ENCODE results near the gene ITGAD. TPM values are rescaled to one million over a fixed set of nuclear protein-coding genes. Genes with fewer than 3 reads are reported as not detected.

ITGAD gene
- polyA plus RNA-seq, 3 donors, result 0.04 TPM; not detected in 2

DNA sequence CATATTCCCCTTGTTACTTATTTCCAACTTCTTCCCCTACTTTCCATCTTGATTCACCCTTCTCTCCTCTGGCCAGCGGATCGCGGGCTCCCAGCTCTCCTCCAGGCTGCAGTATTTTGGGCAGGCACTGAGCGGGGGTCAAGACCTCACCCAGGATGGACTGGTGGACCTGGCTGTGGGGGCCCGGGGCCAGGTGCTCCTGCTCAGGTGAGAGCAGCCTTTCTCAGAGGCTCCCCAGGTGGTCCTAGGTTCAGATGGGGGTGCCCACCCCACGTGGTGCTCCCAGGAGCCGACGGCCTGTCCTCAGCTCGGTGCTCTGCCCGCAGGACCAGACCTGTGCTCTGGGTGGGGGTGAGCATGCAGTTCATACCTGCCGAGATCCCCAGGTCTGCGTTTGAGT, 22.1 kb upstream of the ITGAD start:
- Histone ChIP-seq H3K27ac (ENCODE audit: low read depth in 1 of 2, low read length in 2 of 2) (no peak overlapping the region), H4K20me1 (ENCODE audit: insufficient read depth, low read length) (peaks cover 56% of the 10 kb centered on the region), H3K4me3 (replicated peaks in 1 of 3; ENCODE audit: low read depth in 2 of 3, low read length in 3 of 3) (no peak overlapping the region), H3K4me2 (replicated peaks; ENCODE audit: extremely low read depth, low read length, poor library complexity, severe bottlenecking) (no peak overlapping the region), H3K4me1 (ENCODE audit: control insufficient read depth in 1 of 2, insufficient read depth in 2 of 2, low read length in 2 of 2) (peaks cover 27 to 30% of the 10 kb centered on the region in 2 donors), H2AFZ (ENCODE audit: insufficient read depth, low read depth, low read length, poor library complexity, severe bottlenecking) (no peak overlapping the region), H3K9me3 (replicated peaks in 1 of 2; ENCODE audit: control insufficient read depth in 1 of 2, insufficient read depth in 1 of 2, low read length in 2 of 2) (peaks cover 0 to 4% of the 10 kb centered on the region in 2 donors), H3K27me3 (ENCODE audit: control insufficient read depth in 2 of 2, insufficient read depth in 2 of 2, low read length in 2 of 2) (no peaks in the 10 kb centered on the region), H3K79me2 (ENCODE audit: insufficient read depth, low read length) (no peaks in the 10 kb centered on the region), H3K9ac (ENCODE audit: insufficient read depth, low read length, poor library complexity, severe bottlenecking) (no peak overlapping the region), H3K36me3 (replicated peaks in 1 of 2; ENCODE audit: control insufficient read depth in 1 of 2, insufficient read depth in 2 of 2, low read length in 2 of 2) (peaks cover 57 to 69% of the 10 kb centered on the region in 2 donors)
- 97% methylated on average over 7 of the region's 12 CpGs for WGBS (ENCODE audit: insufficient coverage)
- H3K27me3 Mint-ChIP-seq (ENCODE audit: low read depth in 3 of 3), result peaks cover 0 to 2% (median 0%) of the 10 kb centered on the region in 3 donors
- intact Hi-C loops (cut with micrococcal nuclease), result loop anchor here in 1 of 2 donors (10.0 kb wide), 1 partner anchor 46 kb away; no protein-coding TSS in a partner anchor
- peaks cover 73 to 78% of the 10 kb centered on the region in 2 donors for H3K36me3 Mint-ChIP-seq
- H3K4me3 Mint-ChIP-seq, result no peak overlapping the region
- H3K4me1 Mint-ChIP-seq, result peaks cover 30% of the 10 kb centered on the region
- TF ChIP-seq, protein P1, sequence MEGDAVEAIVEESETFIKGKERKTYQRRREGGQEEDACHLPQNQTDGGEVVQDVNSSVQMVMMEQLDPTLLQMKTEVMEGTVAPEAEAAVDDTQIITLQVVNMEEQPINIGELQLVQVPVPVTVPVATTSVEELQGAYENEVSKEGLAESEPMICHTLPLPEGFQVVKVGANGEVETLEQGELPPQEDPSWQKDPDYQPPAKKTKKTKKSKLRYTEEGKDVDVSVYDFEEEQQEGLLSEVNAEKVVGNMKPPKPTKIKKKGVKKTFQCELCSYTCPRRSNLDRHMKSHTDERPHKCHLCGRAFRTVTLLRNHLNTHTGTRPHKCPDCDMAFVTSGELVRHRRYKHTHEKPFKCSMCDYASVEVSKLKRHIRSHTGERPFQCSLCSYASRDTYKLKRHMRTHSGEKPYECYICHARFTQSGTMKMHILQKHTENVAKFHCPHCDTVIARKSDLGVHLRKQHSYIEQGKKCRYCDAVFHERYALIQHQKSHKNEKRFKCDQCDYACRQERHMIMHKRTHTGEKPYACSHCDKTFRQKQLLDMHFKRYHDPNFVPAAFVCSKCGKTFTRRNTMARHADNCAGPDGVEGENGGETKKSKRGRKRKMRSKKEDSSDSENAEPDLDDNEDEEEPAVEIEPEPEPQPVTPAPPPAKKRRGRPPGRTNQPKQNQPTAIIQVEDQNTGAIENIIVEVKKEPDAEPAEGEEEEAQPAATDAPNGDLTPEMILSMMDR (IDR thresholded peaks at IDR 0.05), result no peak
- peaks cover 0 to 7% (median 3%) of the 10 kb centered on the region in 7 donors for H3K9me3 Mint-ChIP-seq
- peak overlapping the region in 1 of 7 donors; percentile 74 for H3K27ac Mint-ChIP-seq
- no peak for DNase-seq

DNA sequence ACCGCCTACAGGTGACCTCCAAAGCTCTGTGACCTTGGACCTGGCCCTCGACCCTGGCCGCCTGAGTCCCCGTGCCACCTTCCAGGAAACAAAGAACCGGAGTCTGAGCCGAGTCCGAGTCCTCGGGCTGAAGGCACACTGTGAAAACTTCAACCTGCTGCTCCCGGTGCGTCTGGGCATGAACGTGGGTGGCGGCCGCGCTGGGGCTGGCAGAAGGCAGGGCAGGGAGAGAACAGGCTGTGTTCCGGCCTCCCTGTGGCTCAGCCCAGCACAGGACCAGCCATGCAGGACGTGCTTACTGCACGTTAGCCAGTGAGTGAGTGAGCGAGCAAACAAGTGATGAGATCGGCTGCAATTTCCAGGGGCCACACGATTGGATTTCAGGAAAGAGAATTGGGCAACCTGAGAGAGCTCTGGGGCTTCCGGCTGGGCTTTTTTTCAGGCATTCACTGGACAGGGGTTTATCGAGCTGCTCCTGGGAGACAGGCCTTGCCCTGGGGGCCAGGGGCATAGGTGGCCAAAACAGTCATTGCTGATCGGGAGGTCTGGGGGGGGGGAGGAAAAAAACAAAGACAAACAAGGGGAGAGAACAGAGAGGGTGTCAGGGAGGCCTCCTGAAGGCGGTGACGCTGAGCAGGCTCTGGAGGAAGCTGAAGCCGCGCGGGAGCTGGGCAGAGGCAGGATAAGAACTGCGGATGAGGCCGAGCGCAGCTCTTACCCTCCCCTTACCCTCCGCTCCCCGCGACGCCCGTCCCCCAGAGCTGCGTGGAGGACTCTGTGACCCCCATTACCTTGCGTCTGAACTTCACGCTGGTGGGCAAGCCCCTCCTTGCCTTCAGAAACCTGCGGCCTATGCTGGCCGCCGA, 21.3 kb upstream of the ITGAD start:
- Mint-ChIP-seq H3K4me1 (peaks cover 22% of the 10 kb centered on the region), H3K27ac (peak overlapping the region in 2 of 7 donors; percentile 0 to 27), H3K4me3 (no peak overlapping the region), H3K27me3 (ENCODE audit: low read depth in 3 of 3) (no peaks in the 10 kb centered on the region), H3K9me3 (peaks cover 0 to 7% (median 2%) of the 10 kb centered on the region in 7 donors), H3K36me3 (peaks cover 73 to 78% of the 10 kb centered on the region in 2 donors)
- no peak overlapping the region for H2AFZ ChIP-seq (ENCODE audit: insufficient read depth, low read depth, low read length, poor library complexity, severe bottlenecking)
- H3K4me1 ChIP-seq (ENCODE audit: control insufficient read depth in 1 of 2, insufficient read depth in 2 of 2, low read length in 2 of 2), result peaks cover 19 to 21% of the 10 kb centered on the region in 2 donors
- H3K9ac ChIP-seq (ENCODE audit: insufficient read depth, low read length, poor library complexity, severe bottlenecking), result no peak overlapping the region
- H3K27ac ChIP-seq (ENCODE audit: low read depth in 1 of 2, low read length in 2 of 2), result no peak overlapping the region
- peaks cover 64% of the 10 kb centered on the region for H4K20me1 ChIP-seq (ENCODE audit: insufficient read depth, low read length)
- no peak for DNase-seq
- H3K4me2 ChIP-seq (replicated peaks; ENCODE audit: extremely low read depth, low read length, poor library complexity, severe bottlenecking), result no peak overlapping the region
- intact Hi-C loops (cut with micrococcal nuclease), result loop anchor here in 1 of 2 donors (10.0 kb wide), 1 partner anchor 47 kb away; no protein-coding TSS in a partner anchor
- H3K36me3 ChIP-seq (replicated peaks in 1 of 2; ENCODE audit: control insufficient read depth in 1 of 2, insufficient read depth in 2 of 2, low read length in 2 of 2), result peaks cover 61 to 73% of the 10 kb centered on the region in 2 donors
- H3K4me3 ChIP-seq (replicated peaks in 1 of 3; ENCODE audit: low read depth in 2 of 3, low read length in 3 of 3), result no peak overlapping the region
- TF ChIP-seq, protein P1 (IDR thresholded peaks at IDR 0.05), result no peak
- 92% methylated on average over 37 of the region's 42 CpGs for WGBS (ENCODE audit: insufficient coverage)
- no peaks in the 10 kb centered on the region for H3K27me3 ChIP-seq (ENCODE audit: control insufficient read depth in 2 of 2, insufficient read depth in 2 of 2, low read length in 2 of 2)
- no peaks in the 10 kb centered on the region for H3K79me2 ChIP-seq (ENCODE audit: insufficient read depth, low read length)
- H3K9me3 ChIP-seq (replicated peaks in 1 of 2; ENCODE audit: control insufficient read depth in 1 of 2, insufficient read depth in 1 of 2, low read length in 2 of 2), result peaks cover 0 to 4% of the 10 kb centered on the region in 2 donors

Measured in CD14-positive monocyte (primary cell).